HG03457 (cell line): ENCODE measurements around the gene CCDC15.

Experiments used
- ATAC-seq: cut with Tn5 transposase; IDR thresholded peaks from one replicate; pipeline ENCODE4 v1.9.1; 2021; ENCODE audit warnings: moderate number of reproducible peaks; ENCODE audit not compliant: unreplicated experiment

The CCDC15 gene

GRCh38 chr11:125063429-125064043 is 109.5 kb downstream of the CCDC15 start:
- peak; percentile 23 for ATAC-seq

DNA sequence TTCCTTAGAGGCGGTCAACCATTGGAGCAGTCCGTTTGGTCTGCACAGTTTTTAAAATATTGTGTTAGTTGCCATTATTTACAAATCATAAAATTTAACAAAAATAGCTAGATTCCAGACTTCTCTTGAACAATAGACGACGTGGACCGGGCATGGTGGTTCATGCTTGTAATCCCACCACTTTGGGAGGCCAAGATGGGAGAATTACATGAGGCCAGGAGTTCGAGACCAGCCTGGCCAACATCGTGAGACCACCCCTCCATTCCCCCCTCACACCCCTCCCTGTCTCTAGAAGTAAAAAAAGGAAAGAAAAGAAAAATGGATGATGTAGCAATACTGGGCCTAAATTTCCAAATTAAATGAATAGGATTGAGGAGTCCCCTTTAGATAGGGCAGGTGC is 110.1 kb downstream of the CCDC15 start:
- ATAC-seq: no peak

DNA sequence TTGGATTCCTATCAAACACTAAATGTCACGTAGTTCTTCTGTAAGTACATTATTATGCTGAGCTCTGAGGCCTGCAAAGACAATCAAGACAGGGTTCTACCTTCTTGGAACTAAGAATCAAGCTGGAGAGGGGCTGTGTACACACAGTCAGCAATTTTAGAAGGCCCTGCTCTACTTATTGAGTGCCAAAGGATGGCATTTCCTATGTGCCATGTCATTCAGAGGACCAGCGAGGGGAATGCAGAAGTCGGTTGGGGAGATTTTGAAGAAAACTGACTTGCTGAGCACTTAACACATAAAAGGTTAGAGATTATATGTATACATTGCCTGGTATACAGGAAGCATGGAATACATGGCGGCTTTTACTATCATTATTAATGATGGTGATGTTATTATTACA is 114.4 kb downstream of the CCDC15 start:
- no peak for ATAC-seq

- no peak for ATAC-seq
These were observed 115.0 kb downstream of the CCDC15 start for GRCh38 chr11:125069008-125069407.

DNA sequence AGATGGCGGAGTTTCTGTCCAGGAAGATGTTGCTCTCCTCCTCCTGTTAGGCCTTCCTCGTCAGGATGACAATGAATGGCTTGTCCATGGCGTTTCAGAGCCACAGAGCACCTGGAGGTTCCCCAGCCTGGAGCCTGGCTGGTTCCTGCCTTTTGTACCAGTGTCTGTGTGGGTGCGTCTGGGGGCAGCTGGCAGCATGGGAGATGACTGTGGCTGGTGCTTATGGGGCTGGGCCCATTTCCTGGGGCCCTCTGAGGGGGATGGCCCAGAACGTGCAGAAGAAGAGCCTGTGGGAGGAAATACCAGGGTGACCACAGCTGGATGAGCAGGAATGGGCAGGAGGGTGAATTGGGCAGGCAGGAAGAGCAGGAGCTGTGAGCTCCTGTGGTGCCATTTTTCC is 115.8 kb downstream of the CCDC15 start:
- no peak for ATAC-seq

- peak; percentile 73 for ATAC-seq
These were observed 116.8 kb downstream of the CCDC15 start for GRCh38 chr11:125070699-125071254.

DNA sequence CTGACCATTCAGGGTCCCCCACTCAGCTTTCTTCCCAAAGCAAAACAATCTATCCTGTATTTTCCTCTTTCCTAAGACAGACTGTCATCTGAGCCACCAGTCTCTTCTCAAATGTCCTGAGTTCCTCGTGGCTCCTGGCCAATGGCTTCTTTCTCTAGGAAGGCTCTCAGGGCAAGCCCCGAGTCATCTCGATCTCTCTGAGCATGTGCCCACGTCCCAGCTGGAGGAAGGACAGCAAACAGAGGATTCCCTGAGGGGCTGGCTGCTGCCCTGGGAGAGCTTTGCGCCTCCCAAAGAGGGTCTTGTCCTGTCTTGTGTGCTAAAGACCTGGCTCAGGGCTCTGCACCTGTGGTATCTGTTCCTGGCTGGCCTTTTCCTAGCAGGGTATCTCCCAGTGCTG is 117.4 kb downstream of the CCDC15 start:
- ATAC-seq: no peak

GRCh38 chr11:125071846-125072217 is 117.8 kb downstream of the CCDC15 start:
- ATAC-seq: no peak

GRCh38 chr11:125072218-125072960 is 118.4 kb downstream of the CCDC15 start:
- peak; percentile 69 for ATAC-seq

- no peak for ATAC-seq
These were observed 119.1 kb downstream of the CCDC15 start for GRCh38 chr11:125072961-125073590.

DNA sequence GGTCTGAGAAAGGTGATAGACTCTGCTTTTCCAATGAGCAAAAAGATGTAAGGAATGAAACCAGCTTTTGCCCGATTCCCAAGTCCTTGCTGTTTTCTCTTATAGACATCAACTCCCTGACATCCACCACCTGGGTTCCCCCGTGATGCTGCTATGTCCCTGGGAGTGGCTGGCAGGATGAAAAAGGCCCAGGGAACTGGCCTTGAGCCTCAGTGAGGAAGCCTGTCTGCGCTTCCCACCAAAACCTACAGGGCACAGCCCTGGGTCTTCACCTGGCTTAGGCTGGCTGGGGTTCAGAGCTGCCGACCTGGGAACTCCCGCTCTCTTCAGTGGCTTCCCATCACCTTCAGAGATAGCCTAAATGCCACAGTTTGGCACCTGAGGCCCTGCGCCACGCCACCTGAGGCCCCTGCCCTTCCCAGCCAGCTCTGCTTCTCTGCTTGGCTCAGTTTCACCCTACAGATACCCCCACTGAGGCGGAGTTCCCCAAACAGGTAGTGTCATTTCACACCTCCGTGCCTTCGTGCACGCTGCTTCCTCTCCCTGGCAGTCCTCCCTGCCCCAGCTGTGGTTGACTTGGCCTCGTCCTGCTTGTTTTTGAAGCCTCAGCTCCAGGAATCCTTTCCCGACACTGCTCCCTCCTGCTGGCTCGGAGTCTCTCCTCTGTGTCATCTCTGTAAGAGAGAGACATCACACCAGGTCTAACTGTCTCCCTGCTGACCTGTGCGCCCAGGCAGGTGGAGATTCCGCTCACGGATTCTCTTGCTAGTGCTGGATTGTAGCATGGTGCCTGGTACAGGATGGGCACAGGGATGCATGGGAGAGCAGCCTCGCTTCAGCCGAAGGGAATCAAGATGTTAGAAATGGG is 119.8 kb downstream of the CCDC15 start:
- ATAC-seq: no peak

GRCh38 chr11:125074511-125075241 is 120.7 kb downstream of the CCDC15 start:
- no peak for ATAC-seq

DNA sequence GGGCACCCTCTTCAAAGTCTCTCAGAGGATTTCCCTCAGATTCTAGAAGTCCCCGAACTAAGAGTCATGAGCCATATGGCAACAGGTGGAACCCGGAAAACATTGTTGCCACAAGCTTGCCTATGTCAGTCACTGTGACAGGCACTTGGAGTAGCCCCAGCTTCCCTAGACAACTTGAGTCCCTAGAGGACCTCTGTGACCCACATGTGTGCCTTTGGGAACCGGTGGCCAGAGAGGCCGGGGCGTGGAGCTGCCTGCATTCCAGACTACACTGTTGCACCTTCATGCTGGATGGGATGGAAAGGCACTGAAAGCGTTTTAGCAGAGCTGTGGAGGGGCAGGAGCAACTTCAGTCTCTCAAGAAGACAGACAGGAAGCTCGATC is 121.2 kb downstream of the CCDC15 start:
- ATAC-seq: no peak

DNA sequence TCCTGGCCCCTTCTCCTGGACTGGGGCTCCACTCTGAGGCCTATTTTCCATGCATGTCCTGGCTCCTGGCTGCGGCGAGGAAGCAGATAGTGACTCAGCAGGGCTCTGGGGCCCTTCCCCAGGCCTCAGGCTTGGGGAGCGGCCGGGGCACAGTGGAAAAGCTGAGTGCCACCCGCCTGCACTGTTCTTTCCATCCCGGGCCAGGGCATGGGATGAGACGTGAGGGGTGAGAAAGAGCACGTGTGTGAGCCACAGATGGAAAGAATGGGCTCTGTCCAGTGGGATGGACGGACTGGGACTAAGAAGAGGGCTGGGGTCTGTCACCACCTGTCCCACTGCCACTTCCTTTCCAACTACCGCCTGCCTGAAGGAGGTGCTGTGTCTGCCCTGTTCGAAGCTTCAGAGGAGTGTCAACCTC is 121.9 kb downstream of the CCDC15 start:
- no peak for ATAC-seq

DNA sequence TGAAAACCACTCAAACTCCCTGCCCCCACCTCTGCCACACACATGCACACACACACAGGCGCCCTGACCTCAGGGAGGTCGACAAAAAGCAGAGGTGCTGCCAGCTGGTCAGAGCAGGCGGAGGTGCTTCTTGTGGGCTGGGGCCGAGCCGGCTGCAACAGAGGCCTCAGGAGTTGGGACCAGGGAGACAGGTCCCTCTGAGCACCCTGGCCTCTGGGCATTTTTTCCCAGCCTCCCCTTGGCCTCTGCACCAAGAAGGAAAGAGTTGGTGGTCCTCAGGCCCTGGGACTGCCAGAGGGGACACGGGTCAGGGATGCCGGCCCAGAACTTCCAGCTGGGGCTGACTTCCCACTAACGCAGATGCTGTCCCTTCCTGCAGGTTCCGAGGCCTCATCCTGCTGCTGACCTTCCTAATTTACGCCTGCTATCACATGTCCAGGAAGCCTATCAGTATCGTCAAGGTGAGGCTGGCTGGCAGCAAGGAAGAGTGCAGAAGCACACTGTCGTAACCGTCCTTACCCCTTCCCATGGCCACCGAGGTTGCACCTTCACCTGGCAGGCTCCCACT is 122.5 kb downstream of the CCDC15 start:
- ATAC-seq: no peak

GRCh38 chr11:125078016-125078415 is 124.0 kb downstream of the CCDC15 start:
- ATAC-seq: no peak

DNA sequence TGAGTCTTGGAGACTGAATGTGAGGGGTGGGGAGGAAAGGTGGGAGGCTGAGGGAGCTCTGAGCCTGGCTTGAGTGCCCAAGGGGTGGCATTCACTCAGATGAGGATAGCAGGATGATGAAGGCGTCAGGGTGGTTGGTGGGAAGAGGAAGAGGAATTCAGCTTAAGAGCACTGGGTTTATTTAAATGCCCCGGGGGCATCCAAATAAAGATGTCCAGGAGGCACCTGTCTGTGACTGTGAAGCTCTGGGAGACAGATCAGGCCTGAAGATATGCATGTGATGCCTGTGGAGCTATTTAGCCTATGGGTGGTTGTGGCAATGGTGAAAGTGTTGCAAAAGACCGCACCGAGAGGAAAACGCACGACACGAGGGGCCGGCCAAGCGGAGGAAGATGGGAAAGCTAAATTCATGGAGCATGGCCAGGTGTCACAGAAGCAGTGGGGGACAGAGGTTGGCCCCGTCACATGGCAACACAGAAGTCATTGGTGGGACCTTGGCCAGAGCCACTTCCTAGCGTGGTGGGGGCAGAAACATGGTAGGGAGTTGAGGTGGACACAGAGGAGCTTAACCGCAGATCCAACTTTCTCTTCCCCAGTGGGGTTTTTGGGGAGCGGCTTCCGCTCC is 124.6 kb downstream of the CCDC15 start:
- ATAC-seq: no peak

GRCh38 chr11:125079151-125079877 is 125.3 kb downstream of the CCDC15 start:
- no peak for ATAC-seq
